A549 (cell line): ENCODE data around the gene MAPK8IP3. TPM values are rescaled to one million over a fixed set of nuclear protein-coding genes. Genes with fewer than 3 reads are reported as not detected.
A peak's percentile ranks its signal among the peaks of the same experiment; 100 is the strongest.

Experiments used
- ATAC-seq, 2 experiments: fragments of 200-7000 bp in 1 of 2; fragments of >200 bp in 1 of 2; cut with Nextera tagmentation in 1 of 2; cut with Tn5 transposase in 1 of 2; 3 replicates each; pipeline versions ENCODE4 v1.8.0 to v1.9.1; 2018 to 2020; ENCODE audit warnings: mild to moderate bottlenecking in 1 of 2, moderate library complexity in 1 of 2
- CTCF ChIA-PET: fragments of 300-600 bp; sonication (Branson Sonifier 250); formaldehyde crosslinking; extraction: SDS; loops from one replicate; lab custom pipeline; 2021; ENCODE audit warnings: antibody characterized with exemption, inconsistent platforms; lab: Yijun Ruan, JAX
- POLR2A ChIA-PET: fragments of 350-600 bp; formaldehyde crosslinking; extraction: SDS; loops from one replicate; lab custom pipeline; 2021; ENCODE audit warnings: antibody characterized with exemption, inconsistent platforms; lab: Yijun Ruan, JAX
- DNase-seq, 2 experiments: peaks; one replicate each; pipeline versions ENCODE4 v3.0.0 to v3.0.0-alpha.2; 2011 to 2016; ENCODE audit warnings: low read depth in 1 of 2, low spot score in 1 of 2
- FAIRE-seq: peaks from 2 replicates; lab custom pipeline; 2011; peaks lifted over from hg19 to GRCh38; lab: Jason Lieb, UNC
- H3K27ac ChIP-seq, 2 experiments: fragments of >200 bp; sonication (Bioruptor Twin); formaldehyde crosslinking; 3 replicates each; pipeline ENCODE4 v1.5.1; 2016 to 2017
- H3K4me1 ChIP-seq: fragments of >200 bp; sonication (Bioruptor Twin); formaldehyde crosslinking; 3 replicates; pipeline ENCODE4 v1.6.1; 2016
- H3K4me2 ChIP-seq: fragments of >200 bp; sonication (Bioruptor Twin); formaldehyde crosslinking; 3 replicates; pipeline ENCODE4 v1.6.1; 2016
- H3K4me3 ChIP-seq: fragments of >200 bp; sonication (Bioruptor Twin); formaldehyde crosslinking; 3 replicates; pipeline ENCODE4 v1.5.1; 2016
- H3K9me3 ChIP-seq: fragments of >200 bp; sonication (Bioruptor Twin); formaldehyde crosslinking; 3 replicates; pipeline ENCODE4 v1.6.1; 2016
- ESRRA ChIP-seq: fragments of 150-350 bp; IDR thresholded peaks from 2 replicates; pipeline ENCODE4 v1.6.1; 2014; ENCODE audit warnings: mild to moderate bottlenecking, low read length, borderline replicate concordance
- FOSB ChIP-seq: fragments of 250-450 bp; sonication (Bioruptor Pico); IDR thresholded peaks from 2 replicates; pipeline ENCODE4 v1.5.0; 2020; ENCODE audit warnings: mild to moderate bottlenecking, moderate library complexity
- GATA3 ChIP-seq: IDR thresholded peaks from 2 replicates; pipeline ENCODE4 v1.6.1; 2012; ENCODE audit warnings: borderline replicate concordance
- HOXB13 ChIP-seq: fragments of 250-450 bp; sonication (Bioruptor Pico); IDR thresholded peaks from 2 replicates; pipeline ENCODE4 v1.5.0; 2020; ENCODE audit warnings: low read depth, mild to moderate bottlenecking, moderate library complexity
- JUN ChIP-seq, 2 experiments: fragments of >200 bp; sonication (Bioruptor Twin); formaldehyde crosslinking; IDR thresholded peaks; 2 replicates in 1 of 2; 3 replicates in 1 of 2; pipeline ENCODE4 v1.6.1; 2016 to 2017
- MAFK ChIP-seq: fragments of 450-650 bp; IDR thresholded peaks from 2 replicates; pipeline ENCODE4 v1.6.1; 2014; ENCODE audit not compliant: partially characterized antibody
- MAZ ChIP-seq: fragments of 150-350 bp; IDR thresholded peaks from 2 replicates; pipeline ENCODE4 v1.6.1; 2014; ENCODE audit warnings: antibody characterized with exemption, low read depth, low read length, borderline replicate concordance
- NPAS2 ChIP-seq: fragments of 250-450 bp; sonication (Bioruptor Pico); IDR thresholded peaks from 2 replicates; pipeline ENCODE4 v1.8.0; 2022; ENCODE audit warnings: mild to moderate bottlenecking, moderate library complexity, borderline replicate concordance
- PHF8 ChIP-seq: fragments of 200-600 bp; sonication (generic); IDR thresholded peaks from 2 replicates; pipeline ENCODE4 v1.6.1; 2016; ENCODE audit warnings: low read depth, mild to moderate bottlenecking, antibody characterized with exemption, moderate library complexity, borderline replicate concordance
- POLR2A ChIP-seq: IDR thresholded peaks from 2 replicates; pipeline ENCODE4 v1.6.1; 2012; ENCODE audit warnings: mild to moderate bottlenecking, low read length
- POLR2AphosphoS2 ChIP-seq: conservative IDR thresholded peaks from 2 replicates; pipeline ENCODE4 v1.6.1; 2012; ENCODE audit warnings: low read length, improper control_type of control experiment, inconsistent platforms
- RARB ChIP-seq: fragments of 250-450 bp; sonication (Bioruptor Pico); IDR thresholded peaks from 2 replicates; pipeline ENCODE4 v1.8.0; 2021; ENCODE audit warnings: mild to moderate bottlenecking, moderate library complexity
- RNF2 ChIP-seq: fragments of 200-600 bp; sonication (generic); IDR thresholded peaks from 2 replicates; pipeline ENCODE4 v1.6.1; 2016; ENCODE audit warnings: low read depth, mild to moderate bottlenecking, antibody characterized with exemption, moderate library complexity, borderline replicate concordance
- SMC3 ChIP-seq: fragments of >200 bp; sonication (Bioruptor Twin); formaldehyde crosslinking; IDR thresholded peaks from 3 replicates; pipeline ENCODE4 v1.6.1; 2018; ENCODE audit warnings: inconsistent platforms
- TFCP2L1 ChIP-seq: fragments of 250-450 bp; sonication (Bioruptor Pico); IDR thresholded peaks from 2 replicates; pipeline ENCODE4 v1.5.0; 2021; ENCODE audit warnings: mild to moderate bottlenecking
- TP53 ChIP-seq: fragments of 250-450 bp; sonication (Bioruptor Pico); IDR thresholded peaks from 2 replicates; pipeline ENCODE4 v1.5.0; 2021; ENCODE audit warnings: mild to moderate bottlenecking, moderate library complexity
- ZNF302 ChIP-seq: fragments of 250-450 bp; sonication (Bioruptor Pico); IDR thresholded peaks from 2 replicates; pipeline ENCODE4 v1.9.0; 2021; ENCODE audit warnings: inconsistent platforms, mild to moderate bottlenecking, moderate library complexity
- ZSCAN20 ChIP-seq: fragments of 250-450 bp; sonication (Bioruptor Pico); IDR thresholded peaks from 2 replicates; pipeline ENCODE4 v1.8.0; 2022; ENCODE audit warnings: mild to moderate bottlenecking, moderate library complexity
- WGBS: methylation state at CpG from one replicate; pipeline ENCODE4 v1.1.6; 2017; ENCODE audit errors: missing lambda C conversion rate; 5-methylcytosine and 5-hydroxymethylcytosine counted together
- polyA plus RNA-seq, 4 experiments: library from polyadenylated mRNA; depleted of rRNA in 3 of 4; stranded (reverse); fragments of >200 nt; fragmentation: RNase III in 1 of 4; extraction: RNeasy Plus Mini Kit Qiagen cat#74134 plus additional on column Dnase treatment in 1 of 4; gene quantifications; 2 replicates in 3 of 4; 3 replicates in 1 of 4; pipeline ENCODE4 v1.2.3, GENCODE V29; 2011 to 2017
- TF ChIP-seq, protein P1 (sequence below): fragments of 150-350 bp; IDR thresholded peaks from 2 replicates; pipeline ENCODE4 v1.6.1; 2014; ENCODE audit warnings: low read depth, mild to moderate bottlenecking, low read length
- TF ChIP-seq, protein P2 (sequence below): fragments of >200 bp; sonication (Bioruptor Twin); formaldehyde crosslinking; IDR thresholded peaks from 3 replicates; pipeline ENCODE4 v1.6.1; 2016

The MAPK8IP3 gene
- polyA plus RNA-seq, 2 of the 4 experiments (the other 2 are of a cell fraction): 12.0 to 53.3 TPM

DNA sequence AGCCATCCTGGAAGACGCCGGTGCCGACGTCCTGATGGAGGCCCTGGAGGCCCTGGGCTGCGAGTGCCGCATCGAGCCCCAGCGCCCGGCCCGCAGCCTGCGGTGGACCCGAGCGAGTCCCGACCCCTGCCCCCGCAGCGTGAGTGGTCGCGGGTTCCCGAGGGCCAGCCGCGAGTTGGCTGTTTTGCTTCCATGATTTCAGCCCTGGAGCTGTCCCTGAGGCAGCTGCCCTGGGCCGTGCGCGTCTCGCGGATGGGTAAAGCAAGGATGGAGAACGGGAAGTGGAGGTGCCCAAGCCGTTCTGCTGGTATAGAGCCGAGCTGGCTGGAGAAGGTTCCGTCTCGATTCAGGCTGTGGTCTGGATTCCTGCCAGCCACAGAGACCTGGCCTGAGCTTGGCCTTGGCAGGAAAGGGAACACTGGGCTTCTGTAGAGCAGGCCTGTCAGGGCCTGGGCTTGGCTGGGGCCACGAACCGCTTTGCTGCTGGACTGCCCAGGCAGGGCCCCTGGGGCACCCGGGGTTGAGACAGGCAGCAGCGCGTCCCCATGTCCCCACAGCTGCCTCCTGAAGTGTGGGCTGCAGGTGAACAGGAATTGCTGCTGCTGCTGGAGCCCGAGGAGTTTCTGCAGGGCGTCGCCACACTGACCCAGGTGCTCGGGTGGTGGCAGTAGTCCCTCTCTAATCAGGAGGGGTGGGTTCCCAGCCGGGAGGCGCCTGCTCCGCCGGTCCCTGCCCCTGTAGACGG, 67.9 kb downstream of the MAPK8IP3 start:
- H3K4me2 ChIP-seq: peak overlapping the region; percentile 90
- peaks cover 21% of the 10 kb centered on the region for H3K4me1 ChIP-seq
- 26% methylated on average over 33 of the region's 45 CpGs for WGBS
- FAIRE-seq (no peak), DNase-seq (no peak), ATAC-seq (peak in 1 of 2 experiments; percentile 1; a peak in 3 of 6 replicates)
- CTCF ChIA-PET: interaction anchor here (0.7 to 2.3 kb wide), 15 partner anchors 9 to 96 kb away, joined by 3 to 13 read pairs (median 4); partner anchors contain the start of genes IGFALS, JPT2, MAPK8IP3 and NUBP2
- H3K4me3 ChIP-seq: peak overlapping the region; percentile 85
- peak overlapping the region; percentile 95 to 98 for H3K27ac ChIP-seq
- H3K9me3 ChIP-seq: no peaks in the 10 kb centered on the region
- POLR2A ChIA-PET: interaction anchor here (0.8 to 6.5 kb wide), 2 partner anchors 8 to 68 kb away, joined by 3 to 46 read pairs; partner anchors contain the start of genes MAPK8IP3, NUBP2 and SPSB3
- no peak for TF ChIP-seq RARB (CRISPR knock-in tag)
- no peak for TF ChIP-seq GATA3
- TF ChIP-seq SMC3: no peak
- TF ChIP-seq, protein P1, sequence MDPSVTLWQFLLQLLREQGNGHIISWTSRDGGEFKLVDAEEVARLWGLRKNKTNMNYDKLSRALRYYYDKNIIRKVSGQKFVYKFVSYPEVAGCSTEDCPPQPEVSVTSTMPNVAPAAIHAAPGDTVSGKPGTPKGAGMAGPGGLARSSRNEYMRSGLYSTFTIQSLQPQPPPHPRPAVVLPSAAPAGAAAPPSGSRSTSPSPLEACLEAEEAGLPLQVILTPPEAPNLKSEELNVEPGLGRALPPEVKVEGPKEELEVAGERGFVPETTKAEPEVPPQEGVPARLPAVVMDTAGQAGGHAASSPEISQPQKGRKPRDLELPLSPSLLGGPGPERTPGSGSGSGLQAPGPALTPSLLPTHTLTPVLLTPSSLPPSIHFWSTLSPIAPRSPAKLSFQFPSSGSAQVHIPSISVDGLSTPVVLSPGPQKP: no peak
- TF ChIP-seq MAZ: no peak
- no peak for TF ChIP-seq PHF8
- TF ChIP-seq ESRRA: no peak
- TF ChIP-seq, protein P2, sequence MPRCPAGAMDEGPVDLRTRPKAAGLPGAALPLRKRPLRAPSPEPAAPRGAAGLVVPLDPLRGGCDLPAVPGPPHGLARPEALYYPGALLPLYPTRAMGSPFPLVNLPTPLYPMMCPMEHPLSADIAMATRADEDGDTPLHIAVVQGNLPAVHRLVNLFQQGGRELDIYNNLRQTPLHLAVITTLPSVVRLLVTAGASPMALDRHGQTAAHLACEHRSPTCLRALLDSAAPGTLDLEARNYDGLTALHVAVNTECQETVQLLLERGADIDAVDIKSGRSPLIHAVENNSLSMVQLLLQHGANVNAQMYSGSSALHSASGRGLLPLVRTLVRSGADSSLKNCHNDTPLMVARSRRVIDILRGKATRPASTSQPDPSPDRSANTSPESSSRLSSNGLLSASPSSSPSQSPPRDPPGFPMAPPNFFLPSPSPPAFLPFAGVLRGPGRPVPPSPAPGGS: no peak
- TF ChIP-seq FOSB (CRISPR knock-in tag): no peak
- TF ChIP-seq JUN (IDR thresholded peaks at IDR 0.05): no peak
- TF ChIP-seq POLR2A: no peak
- TF ChIP-seq HOXB13 (CRISPR knock-in tag): no peak

DNA sequence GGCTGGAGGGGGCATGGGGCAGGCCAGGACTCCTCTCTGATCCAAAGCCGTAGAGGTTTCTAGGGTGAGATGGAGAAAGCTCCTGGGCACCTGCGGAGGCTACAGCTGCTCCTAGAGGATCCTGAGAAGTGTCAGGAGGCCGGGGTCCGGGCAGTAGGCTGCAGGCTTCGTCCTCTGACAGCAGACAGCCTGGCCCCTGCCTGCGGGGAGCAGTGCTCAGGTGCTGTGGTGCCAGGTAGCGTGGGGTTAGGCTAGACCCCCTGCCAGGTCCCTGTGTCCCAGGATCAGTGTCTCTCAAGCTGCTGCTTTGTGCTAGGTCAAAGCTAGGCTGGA, 68.4 kb downstream of the MAPK8IP3 start:
- Histone ChIP-seq H3K27ac (peak overlapping the region in 1 of 2 experiments; percentile 98; a peak in 4 of 6 replicates), H3K4me3 (peak overlapping the region; percentile 85; the same call in 1 of the 3 replicates), H3K4me2 (peak overlapping the region; percentile 90), H3K9me3 (no peaks in the 10 kb centered on the region), H3K4me1 (peaks cover 20% of the 10 kb centered on the region)
- ChIA-PET CTCF (interaction anchor here (0.7 to 2.3 kb wide), 13 partner anchors 8 to 96 kb away, joined by 3 to 13 read pairs (median 4); partner anchors contain the start of genes IGFALS, JPT2, MAPK8IP3 and NUBP2), POLR2A (interaction anchor here (0.8 to 6.5 kb wide), 2 partner anchors 8 to 69 kb away, joined by 3 to 46 read pairs; partner anchors contain the start of genes MAPK8IP3, NUBP2 and SPSB3)
- WGBS: 90% methylated on average over 6 of the region's 7 CpGs
- ATAC-seq: no peak
- FAIRE-seq: no peak
- TF ChIP-seq, protein P2: no peak
- TF ChIP-seq TFCP2L1 (CRISPR knock-in tag) (no peak), MAFK (no peak), NPAS2 (CRISPR knock-in tag) (no peak), RNF2 (no peak), TP53 (CRISPR knock-in tag) (no peak), PHF8 (no peak), HOXB13 (CRISPR knock-in tag) (no peak), ZSCAN20 (no peak), ZNF302 (no peak), ESRRA (no peak), POLR2AphosphoS2 (no peak)
- DNase-seq: no peak
